Astrocyte (in vitro differentiated cells and primary cell): ENCODE measurements around the gene IGF2BP3. TPM values are rescaled to one million over a fixed set of nuclear protein-coding genes. Genes with fewer than 3 reads are reported as not detected.

Experiments used
- DNase-seq: peaks from one replicate; pipeline ENCODE4 v3.0.0-alpha.2; 2010; ENCODE audit warnings: low read depth
- FAIRE-seq: peaks from 2 replicates; lab custom pipeline; 2011; peaks lifted over from hg19 to GRCh38; lab: Jason Lieb, UNC
- H2AFZ ChIP-seq: 2 replicates; pipeline ENCODE4 v1.6.0; 2012; ENCODE audit warnings: low read depth, low read length, inconsistent platforms
- H3K27ac ChIP-seq: 2 replicates; pipeline ENCODE4 v1.5.1; 2011; ENCODE audit warnings: low read depth, low read length, inconsistent platforms
- H3K27me3 ChIP-seq: 2 replicates; pipeline ENCODE4 v1.6.0; 2011; ENCODE audit warnings: low read length, inconsistent platforms; ENCODE audit not compliant: insufficient read depth
- H3K36me3 ChIP-seq: 2 replicates; pipeline ENCODE4 v1.5.1; 2011; ENCODE audit warnings: low read length, inconsistent platforms; ENCODE audit not compliant: insufficient read depth
- H3K4me1 ChIP-seq: 2 replicates; pipeline ENCODE4 v1.5.1; 2011; ENCODE audit warnings: low read length, inconsistent platforms; ENCODE audit not compliant: insufficient read depth
- H3K4me2 ChIP-seq: 2 replicates; pipeline ENCODE4 v1.6.0; 2012; ENCODE audit warnings: low read length, inconsistent platforms
- H3K4me3 ChIP-seq: 2 replicates; pipeline ENCODE4 v1.5.1; 2011; ENCODE audit warnings: low read depth, mild to moderate bottlenecking, low read length, inconsistent platforms; ENCODE audit not compliant: insufficient read depth
- H3K79me2 ChIP-seq: 2 replicates; pipeline ENCODE4 v1.6.0; 2012; ENCODE audit warnings: mild to moderate bottlenecking, low read length, inconsistent platforms; ENCODE audit not compliant: insufficient read depth
- H3K9ac ChIP-seq: 2 replicates; pipeline ENCODE4 v1.6.0; 2012; ENCODE audit warnings: mild to moderate bottlenecking, low read length, inconsistent platforms
- H3K9me3 ChIP-seq: 2 replicates; pipeline ENCODE4 v1.5.1; 2012; ENCODE audit warnings: low read depth, mild to moderate bottlenecking, low read length, inconsistent platforms; ENCODE audit not compliant: insufficient read depth
- H4K20me1 ChIP-seq: 2 replicates; pipeline ENCODE4 v1.6.0; 2012; ENCODE audit warnings: low read length, inconsistent platforms; ENCODE audit not compliant: insufficient read depth
- H3K27ac Mint-ChIP-seq: one replicate; pipeline ENCODE4 v1.8.0; 2021; ENCODE audit warnings: mild to moderate bottlenecking, mixed read lengths; ENCODE audit not compliant: unreplicated experiment
- H3K27me3 Mint-ChIP-seq: one replicate; pipeline ENCODE4 v1.8.0; 2021; ENCODE audit warnings: low read depth, mixed read lengths; ENCODE audit not compliant: unreplicated experiment
- H3K36me3 Mint-ChIP-seq: one replicate; pipeline ENCODE4 v1.8.0; 2021; ENCODE audit warnings: low read depth, mixed read lengths; ENCODE audit not compliant: unreplicated experiment
- H3K4me1 Mint-ChIP-seq: one replicate; pipeline ENCODE4 v1.8.0; 2021; ENCODE audit warnings: low read depth, mixed read lengths; ENCODE audit not compliant: unreplicated experiment
- H3K4me3 Mint-ChIP-seq: one replicate; pipeline ENCODE4 v1.8.0; 2021; ENCODE audit warnings: mild to moderate bottlenecking, moderate library complexity, mixed read lengths; ENCODE audit not compliant: unreplicated experiment
- H3K9me3 Mint-ChIP-seq: one replicate; pipeline ENCODE4 v1.8.0; 2021; ENCODE audit warnings: mild to moderate bottlenecking, mixed read lengths; ENCODE audit not compliant: unreplicated experiment
- CTCF ChIP-seq: IDR thresholded peaks from 2 replicates; pipeline ENCODE4 v1.5.1; 2011; ENCODE audit warnings: low read depth, mild to moderate bottlenecking, inconsistent platforms, low read length, moderate library complexity; ENCODE audit not compliant: insufficient read depth
- EZH2 ChIP-seq: IDR thresholded peaks from 2 replicates; pipeline ENCODE4 v1.6.1; 2012; ENCODE audit warnings: mild to moderate bottlenecking, low read length, inconsistent platforms; ENCODE audit not compliant: insufficient read depth
- total RNA-seq: library from RNA; stranded (reverse); gene quantifications from 2 replicates; pipeline ENCODE4 v1.2.1, GENCODE V29; 2021

Gene IGF2BP3
- total RNA-seq, 1 donor from 2014 or later = 79.5 TPM

GRCh38 chr7:23273141-23273599, 197.1 kb downstream of the IGF2BP3 start:
- Histone ChIP-seq H4K20me1 (no peaks in the 10 kb centered on the region), H3K27ac (no peak overlapping the region), H3K9me3 (no peaks in the 10 kb centered on the region), H3K27me3 (peaks cover 26% of the 10 kb centered on the region), H3K79me2 (no peaks in the 10 kb centered on the region), H3K4me1 (peaks cover 5% of the 10 kb centered on the region), H2AFZ (no peak overlapping the region), H3K4me2 (peak overlapping the region; percentile 68), H3K9ac (no peak overlapping the region), H3K4me3 (no peak overlapping the region), H3K36me3 (no peaks in the 10 kb centered on the region)
- Mint-ChIP-seq H3K27me3 (peaks cover 13% of the 10 kb centered on the region), H3K4me1 (no peaks in the 10 kb centered on the region), H3K4me3 (no peak overlapping the region), H3K27ac (peak overlapping the region; percentile 45), H3K36me3 (no peaks in the 10 kb centered on the region), H3K9me3 (no peaks in the 10 kb centered on the region)
- FAIRE-seq (no peak), DNase-seq (peak; percentile 92)
- no peak for TF ChIP-seq EZH2
- TF ChIP-seq CTCF = peak; percentile 82

DNA sequence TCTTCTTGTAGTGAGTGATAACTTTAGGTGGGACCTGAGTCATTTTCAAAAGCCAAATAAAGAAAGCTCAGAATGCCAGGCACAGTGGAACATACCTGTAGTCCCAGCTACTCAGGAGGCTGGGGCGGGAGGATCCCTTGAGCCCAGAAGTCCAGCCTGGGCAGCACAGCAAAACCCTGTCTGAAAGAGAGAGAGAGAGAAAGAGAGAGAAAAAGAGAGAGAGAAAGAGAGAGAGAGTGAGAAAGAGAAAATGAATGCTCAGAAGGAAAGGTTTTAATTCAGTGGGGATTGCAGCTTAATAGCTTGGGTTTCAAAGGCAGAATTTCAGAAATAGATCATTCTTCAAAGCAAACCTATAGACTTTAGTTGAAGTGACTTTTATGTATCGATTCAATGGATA, 198.0 kb downstream of the IGF2BP3 start:
- H3K36me3 Mint-ChIP-seq = no peaks in the 10 kb centered on the region
- DNase-seq (no peak), FAIRE-seq (no peak)
- no peak overlapping the region for H2AFZ ChIP-seq
- H3K27ac Mint-ChIP-seq = no peak overlapping the region
- no peaks in the 10 kb centered on the region for H3K79me2 ChIP-seq
- H3K9me3 ChIP-seq = no peaks in the 10 kb centered on the region
- no peak overlapping the region for H3K27ac ChIP-seq
- H3K4me1 Mint-ChIP-seq = no peaks in the 10 kb centered on the region
- H3K4me3 Mint-ChIP-seq = no peak overlapping the region
- no peak overlapping the region for H3K9ac ChIP-seq
- no peak overlapping the region for H3K4me3 ChIP-seq
- H3K4me2 ChIP-seq = no peak overlapping the region
- H3K9me3 Mint-ChIP-seq = no peaks in the 10 kb centered on the region
- TF ChIP-seq EZH2 (no peak), CTCF (no peak)
- no peaks in the 10 kb centered on the region for H4K20me1 ChIP-seq
- peaks cover 13% of the 10 kb centered on the region for H3K27me3 Mint-ChIP-seq
- peaks cover 26% of the 10 kb centered on the region for H3K27me3 ChIP-seq
- no peaks in the 10 kb centered on the region for H3K36me3 ChIP-seq
- H3K4me1 ChIP-seq = peaks cover 5% of the 10 kb centered on the region

DNA sequence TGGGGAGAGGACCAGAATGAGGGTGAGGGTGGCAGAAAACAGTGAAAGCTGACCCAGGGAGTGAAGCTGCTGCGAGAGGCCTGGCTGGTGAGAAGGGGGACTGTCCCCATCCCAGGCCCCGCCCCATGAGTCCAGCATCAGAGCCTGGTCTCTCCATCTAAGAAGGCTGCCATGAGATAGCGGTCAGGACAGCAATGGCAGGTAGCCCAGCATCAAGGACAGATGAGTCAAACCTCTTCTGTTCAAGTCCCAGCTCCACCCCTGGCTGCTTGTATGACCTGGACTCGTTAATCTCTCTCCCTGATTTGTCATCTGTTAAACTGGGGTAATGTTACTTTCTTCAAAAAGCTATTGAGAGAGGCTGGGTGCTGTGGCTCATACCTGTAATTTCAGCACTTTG, 201.5 kb downstream of the IGF2BP3 start:
- peak; percentile 20 for DNase-seq
- Mint-ChIP-seq H3K27me3 (peaks cover 13% of the 10 kb centered on the region), H3K4me3 (no peak overlapping the region), H3K4me1 (no peaks in the 10 kb centered on the region), H3K36me3 (no peaks in the 10 kb centered on the region), H3K27ac (no peak overlapping the region), H3K9me3 (no peaks in the 10 kb centered on the region)
- peaks cover 5% of the 10 kb centered on the region for H3K4me1 ChIP-seq
- TF ChIP-seq EZH2 = no peak
- no peak for TF ChIP-seq CTCF
- no peaks in the 10 kb centered on the region for H3K9me3 ChIP-seq
- no peaks in the 10 kb centered on the region for H3K79me2 ChIP-seq
- no peak overlapping the region for H3K27ac ChIP-seq
- peaks cover 23% of the 10 kb centered on the region for H3K27me3 ChIP-seq
- H3K4me3 ChIP-seq = no peak overlapping the region
- no peak overlapping the region for H3K4me2 ChIP-seq
- H2AFZ ChIP-seq = no peak overlapping the region
- H3K9ac ChIP-seq = no peak overlapping the region
- H4K20me1 ChIP-seq = no peaks in the 10 kb centered on the region
- no peak for FAIRE-seq
- no peaks in the 10 kb centered on the region for H3K36me3 ChIP-seq
